ENCODE measurements around the gene EIPR1. TPM values are rescaled to one million over a fixed set of nuclear protein-coding genes. Genes with fewer than 3 reads are reported as not detected.

EIPR1 gene
- polyA plus RNA-seq, 1 donor (not counting 4 experiments of a cell fraction or from before 2014, with no cell fraction given), result 44.3 TPM

DNA sequence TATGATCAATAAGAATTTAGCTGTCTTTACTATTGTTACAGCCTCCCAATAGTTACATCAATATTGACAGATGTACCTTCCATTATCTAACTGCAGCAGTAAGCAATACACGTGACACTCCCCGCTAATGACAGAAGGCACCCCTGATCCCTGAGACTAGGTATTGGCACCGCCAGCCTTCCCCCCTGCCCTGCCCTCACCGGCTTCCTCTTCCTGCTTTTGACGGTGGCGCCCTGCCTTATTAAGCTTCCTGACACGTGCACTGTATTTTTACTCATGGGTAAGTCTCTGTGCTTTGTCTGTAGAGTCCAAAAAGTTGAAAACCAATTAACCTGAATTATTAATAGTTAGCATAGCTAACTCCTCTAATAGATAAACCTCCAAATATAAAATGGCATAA is 223.5 kb downstream of the EIPR1 start:
- DNase-seq (ENCODE audit: low read depth, low spot score), result no peak
- dilution Hi-C loops (cut with MboI; ENCODE audit: extremely low pct_ligation_motif_present, low sequenced_read_pairs), result no loop called here
- no peak overlapping the region for H3K4me3 ChIP-seq (ENCODE audit: control insufficient read depth in 2 of 3, extremely low read depth in 1 of 3, insufficient read depth in 2 of 3, low read depth in 1 of 3, low read length in 3 of 3)
- H3K9me1 ChIP-seq (ENCODE audit: control insufficient read depth, extremely low read depth, insufficient read depth, low read length), result no peaks in the 10 kb centered on the region
- H4K20me1 ChIP-seq (ENCODE audit: control insufficient read depth, extremely low read depth, insufficient read depth, low read length), result no peaks in the 10 kb centered on the region
- H3K27me3 ChIP-seq (ENCODE audit: control insufficient read depth, extremely low read depth, insufficient read depth, low read length), result no peaks in the 10 kb centered on the region
- peaks cover 4% of the 10 kb centered on the region for H3K4me1 ChIP-seq (ENCODE audit: control insufficient read depth, extremely low read depth, insufficient read depth, low read length)
- H3K9ac ChIP-seq (ENCODE audit: control insufficient read depth, extremely low read depth, insufficient read depth, low read length), result no peak overlapping the region
- no peaks in the 10 kb centered on the region for H3K36me3 ChIP-seq (ENCODE audit: control insufficient read depth in 2 of 2, extremely low read depth in 1 of 2, insufficient read depth in 2 of 2, low read length in 2 of 2)
- no peak overlapping the region for H2AFZ ChIP-seq (ENCODE audit: control insufficient read depth, low read length)
- no peak for FAIRE-seq
- H3K9me3 ChIP-seq (ENCODE audit: control insufficient read depth, low read depth, low read length), result no peaks in the 10 kb centered on the region
- no peak overlapping the region for H3K27ac ChIP-seq (ENCODE audit: control insufficient read depth, insufficient read depth, low read length)
- TF ChIP-seq EZH2 (IDR thresholded peaks at IDR 0.05; ENCODE audit: low read length), result no peak
- H3K79me2 ChIP-seq (ENCODE audit: control insufficient read depth, insufficient read depth, low read length), result no peaks in the 10 kb centered on the region
- no peak overlapping the region for H3K4me2 ChIP-seq (ENCODE audit: control insufficient read depth, extremely low read depth, insufficient read depth, low read depth, low read length)

- H3K79me2 ChIP-seq (ENCODE audit: control insufficient read depth, insufficient read depth, low read length), result no peaks in the 10 kb centered on the region
- no peaks in the 10 kb centered on the region for H3K9me1 ChIP-seq (ENCODE audit: control insufficient read depth, extremely low read depth, insufficient read depth, low read length)
- H3K4me3 ChIP-seq (ENCODE audit: control insufficient read depth in 2 of 3, extremely low read depth in 1 of 3, insufficient read depth in 2 of 3, low read depth in 1 of 3, low read length in 3 of 3), result no peak overlapping the region
- no peak overlapping the region for H2AFZ ChIP-seq (ENCODE audit: control insufficient read depth, low read length)
- no peaks in the 10 kb centered on the region for H4K20me1 ChIP-seq (ENCODE audit: control insufficient read depth, extremely low read depth, insufficient read depth, low read length)
- no peaks in the 10 kb centered on the region for H3K27me3 ChIP-seq (ENCODE audit: control insufficient read depth, extremely low read depth, insufficient read depth, low read length)
- DNase-seq (ENCODE audit: low read depth, low spot score), result no peak
- no peak overlapping the region for H3K9ac ChIP-seq (ENCODE audit: control insufficient read depth, extremely low read depth, insufficient read depth, low read length)
- no peak for FAIRE-seq
- no peaks in the 10 kb centered on the region for H3K36me3 ChIP-seq (ENCODE audit: control insufficient read depth in 2 of 2, extremely low read depth in 1 of 2, insufficient read depth in 2 of 2, low read length in 2 of 2)
- no peak overlapping the region for H3K4me2 ChIP-seq (ENCODE audit: control insufficient read depth, extremely low read depth, insufficient read depth, low read depth, low read length)
- H3K27ac ChIP-seq (ENCODE audit: control insufficient read depth, insufficient read depth, low read length), result no peak overlapping the region
- H3K9me3 ChIP-seq (ENCODE audit: control insufficient read depth, low read depth, low read length), result no peaks in the 10 kb centered on the region
- peaks cover 4% of the 10 kb centered on the region for H3K4me1 ChIP-seq (ENCODE audit: control insufficient read depth, extremely low read depth, insufficient read depth, low read length)
- dilution Hi-C loops (cut with MboI; ENCODE audit: extremely low pct_ligation_motif_present, low sequenced_read_pairs), result no loop called here
- no peak for TF ChIP-seq EZH2 (IDR thresholded peaks at IDR 0.05; ENCODE audit: low read length)
- TF ChIP-seq, protein P1, sequence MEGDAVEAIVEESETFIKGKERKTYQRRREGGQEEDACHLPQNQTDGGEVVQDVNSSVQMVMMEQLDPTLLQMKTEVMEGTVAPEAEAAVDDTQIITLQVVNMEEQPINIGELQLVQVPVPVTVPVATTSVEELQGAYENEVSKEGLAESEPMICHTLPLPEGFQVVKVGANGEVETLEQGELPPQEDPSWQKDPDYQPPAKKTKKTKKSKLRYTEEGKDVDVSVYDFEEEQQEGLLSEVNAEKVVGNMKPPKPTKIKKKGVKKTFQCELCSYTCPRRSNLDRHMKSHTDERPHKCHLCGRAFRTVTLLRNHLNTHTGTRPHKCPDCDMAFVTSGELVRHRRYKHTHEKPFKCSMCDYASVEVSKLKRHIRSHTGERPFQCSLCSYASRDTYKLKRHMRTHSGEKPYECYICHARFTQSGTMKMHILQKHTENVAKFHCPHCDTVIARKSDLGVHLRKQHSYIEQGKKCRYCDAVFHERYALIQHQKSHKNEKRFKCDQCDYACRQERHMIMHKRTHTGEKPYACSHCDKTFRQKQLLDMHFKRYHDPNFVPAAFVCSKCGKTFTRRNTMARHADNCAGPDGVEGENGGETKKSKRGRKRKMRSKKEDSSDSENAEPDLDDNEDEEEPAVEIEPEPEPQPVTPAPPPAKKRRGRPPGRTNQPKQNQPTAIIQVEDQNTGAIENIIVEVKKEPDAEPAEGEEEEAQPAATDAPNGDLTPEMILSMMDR (optimal IDR thresholded peaks at IDR 0.05 in 1 of 3, IDR thresholded peaks at IDR 0.05 in 1 of 3, conservative IDR thresholded peaks at IDR 0.05 in 1 of 3; ENCODE audit: extremely low read depth in 1 of 3, insufficient read depth in 2 of 3, low read length in 3 of 3), result no peak
These were observed 226.3 kb downstream of the EIPR1 start for GRCh38 chr2:3151153-3151918.
